Uterus (tissue), 4 donors: ENCODE measurements around the gene CAB39L. TPM values are rescaled to one million over a fixed set of nuclear protein-coding genes. Genes with fewer than 3 reads are reported as not detected.

Experiments
- DNase-seq, 2 donors: peaks; one replicate each; pipeline ENCODE4 v3.0.0-alpha.2; 2019 to 2020
- H3K27ac ChIP-seq, 2 donors: fragments of 200-600 bp; sonication (generic); 1 replicate in 1 of 2; 2 replicates in 1 of 2; pipeline ENCODE4 v1.5.1; 2016 to 2018
- H3K27me3 ChIP-seq, 2 donors: fragments of 200-600 bp; sonication (generic); one replicate each; pipeline ENCODE4 v1.5.1; 2018 to 2019; ENCODE audit warnings: control low read depth in 1 of 2
- H3K36me3 ChIP-seq, 2 donors: fragments of 200-600 bp; sonication (generic); one replicate each; pipeline ENCODE4 v1.5.1; 2019; ENCODE audit warnings: control low read depth in 1 of 2
- H3K4me1 ChIP-seq, 2 donors: fragments of 200-600 bp; sonication (generic); one replicate each; pipeline ENCODE4 v1.5.1; 2018 to 2019; ENCODE audit warnings: control low read depth in 1 of 2
- H3K4me3 ChIP-seq, 2 donors: fragments of 200-600 bp; sonication (generic); 1 replicate in 1 of 2; 2 replicates in 1 of 2; pipeline ENCODE4 v1.5.1; 2018 to 2019; ENCODE audit warnings: mild to moderate bottlenecking in 1 of 2
- H3K9me3 ChIP-seq, 2 donors: fragments of 200-600 bp; sonication (generic); one replicate each; pipeline ENCODE4 v1.5.1; 2019; ENCODE audit warnings: control low read depth in 1 of 2
- CTCF ChIP-seq, 4 experiments: fragments of 200-600 bp in 2 of 4; fragments of 450-650 bp in 2 of 4; sonication (generic) in 2 of 4; IDR thresholded peaks; one replicate each; pipeline ENCODE4 v1.5.1; 2016 to 2019; ENCODE audit warnings: antibody characterized with exemption in 4 of 4, mild to moderate bottlenecking in 2 of 4, moderate library complexity in 1 of 4
- POLR2A ChIP-seq, 2 donors: fragments of 450-650 bp; IDR thresholded peaks; one replicate each; pipeline ENCODE4 v1.6.1; 2016; ENCODE audit warnings: antibody characterized with exemption in 2 of 2, mild to moderate bottlenecking in 1 of 2, moderate library complexity in 1 of 2
- intact Hi-C: fragments of 100-400 bp; cut with DNase I; formaldehyde crosslinking; loops from one replicate; pipeline ENCODE4 v1.15.1; 2023; ENCODE audit warnings: low total_unique reads
- total RNA-seq, 4 donors: library from RNA; depleted of rRNA in 3 of 4; stranded (reverse); fragments of >200 nt in 3 of 4; gene quantifications; one replicate each; pipeline versions ENCODE4 v1.1.0 to v1.2.4, GENCODE V29; 2014 to 2023
- donor health status: DM: yes; HTN: yes; CAD: no.

The CAB39L gene
- total RNA-seq, 4 donors from 2014 or later: 12.0 to 24.7 (median 18.5) TPM

- intact Hi-C loops: loop anchor here (5.0 to 10.0 kb wide), 2 partner anchors 132 to 304 kb away; no protein-coding TSS in a partner anchor
- no peak overlapping the region for H3K4me3 ChIP-seq
- no peaks in the 10 kb centered on the region for H3K4me1 ChIP-seq
- no peaks in the 10 kb centered on the region for H3K9me3 ChIP-seq
- H3K27me3 ChIP-seq: no peaks in the 10 kb centered on the region
- no peak overlapping the region for H3K27ac ChIP-seq
- TF ChIP-seq POLR2A (IDR thresholded peaks at IDR 0.05) (no peak), CTCF (IDR thresholded peaks at IDR 0.05) (no peak)
- DNase-seq: no peak
- H3K36me3 ChIP-seq: no peaks in the 10 kb centered on the region
These were observed 141.0 kb downstream of the CAB39L start for GRCh38 chr13:49302817-49303216.

GRCh38 chr13:49302222-49302621, 141.6 kb downstream of the CAB39L start:
- Histone ChIP-seq H3K27ac (peak overlapping the region in 1 of 2 donors; percentile 47), H3K36me3 (no peaks in the 10 kb centered on the region), H3K27me3 (no peaks in the 10 kb centered on the region), H3K4me3 (no peak overlapping the region), H3K9me3 (no peaks in the 10 kb centered on the region), H3K4me1 (no peaks in the 10 kb centered on the region)
- TF ChIP-seq CTCF (IDR thresholded peaks at IDR 0.05) (no peak), POLR2A (IDR thresholded peaks at IDR 0.05) (no peak)
- intact Hi-C loops: loop anchor here (5.0 to 10.0 kb wide), 2 partner anchors 133 to 305 kb away; no protein-coding TSS in a partner anchor
- DNase-seq: no peak

GRCh38 chr13:49300739-49301589, 142.9 kb downstream of the CAB39L start:
- DNase-seq: peak; percentile 52 to 68
- no peaks in the 10 kb centered on the region for H3K4me1 ChIP-seq

GRCh38 chr13:49300276-49300675, 143.6 kb downstream of the CAB39L start:
- no peak overlapping the region for H3K27ac ChIP-seq
- intact Hi-C loops: loop anchor here (5.0 to 10.0 kb wide), 2 partner anchors 135 to 307 kb away; no protein-coding TSS in a partner anchor
- no peak overlapping the region for H3K4me3 ChIP-seq
- no peaks in the 10 kb centered on the region for H3K9me3 ChIP-seq
- no peaks in the 10 kb centered on the region for H3K27me3 ChIP-seq
- TF ChIP-seq POLR2A (IDR thresholded peaks at IDR 0.05) (no peak), CTCF (IDR thresholded peaks at IDR 0.05) (no peak)
- H3K36me3 ChIP-seq: no peaks in the 10 kb centered on the region
- DNase-seq: no peak
- no peaks in the 10 kb centered on the region for H3K4me1 ChIP-seq

More at GRCh38 chr13:49300739-49301589, 142.9 kb downstream of the CAB39L start:
- Histone ChIP-seq H3K36me3 (no peaks in the 10 kb centered on the region), H3K9me3 (no peaks in the 10 kb centered on the region), H3K27ac (peak overlapping the region; percentile 13 to 57), H3K27me3 (no peaks in the 10 kb centered on the region), H3K4me3 (peak overlapping the region; percentile 13 to 25)
- TF ChIP-seq CTCF (IDR thresholded peaks at IDR 0.05) (peak; percentile 81 to 95 (median 90)), POLR2A (IDR thresholded peaks at IDR 0.05) (no peak)
- intact Hi-C loops: loop anchor here (5.0 to 10.0 kb wide), 2 partner anchors 134 to 306 kb away; no protein-coding TSS in a partner anchor
